Osteocyte (in vitro differentiated cells): Measurements from ENCODE around the gene CCSER2. TPM values are rescaled to one million over a fixed set of nuclear protein-coding genes. Genes with fewer than 3 reads are reported as not detected.

Source experiments
- DNase-seq: peaks from one replicate; pipeline ENCODE4 v3.0.0; 2021; ENCODE audit warnings: mixed read lengths; ENCODE audit not compliant: unreplicated experiment; ENCODE audit errors: extremely low spot score
- H3K27ac Mint-ChIP-seq: one replicate; pipeline ENCODE4 v1.8.0; 2021; ENCODE audit warnings: mild to moderate bottlenecking, mixed read lengths; ENCODE audit not compliant: unreplicated experiment
- H3K27me3 Mint-ChIP-seq: one replicate; pipeline ENCODE4 v1.8.0; 2021; ENCODE audit warnings: mixed read lengths; ENCODE audit not compliant: unreplicated experiment
- H3K36me3 Mint-ChIP-seq: one replicate; pipeline ENCODE4 v1.8.0; 2021; ENCODE audit warnings: mixed read lengths; ENCODE audit not compliant: unreplicated experiment
- H3K4me1 Mint-ChIP-seq: one replicate; pipeline ENCODE4 v1.8.0; 2021; ENCODE audit warnings: mixed read lengths; ENCODE audit not compliant: unreplicated experiment
- H3K4me3 Mint-ChIP-seq: one replicate; pipeline ENCODE4 v1.8.0; 2021; ENCODE audit warnings: mild to moderate bottlenecking, moderate library complexity, mixed read lengths; ENCODE audit not compliant: unreplicated experiment
- H3K9me3 Mint-ChIP-seq: one replicate; pipeline ENCODE4 v1.8.0; 2021; ENCODE audit warnings: mixed read lengths; ENCODE audit not compliant: unreplicated experiment
- total RNA-seq: library from RNA; stranded (reverse); gene quantifications from 2 replicates; pipeline ENCODE4 v1.2.1, GENCODE V29; 2021
- TF ChIP-seq, protein P1 (sequence below): fragments of 200-600 bp; sonication (generic); IDR thresholded peaks from 2 replicates; pipeline ENCODE4 v1.5.0; 2021; ENCODE audit warnings: antibody characterized with exemption, mild to moderate bottlenecking, moderate library complexity

CCSER2 gene
- total RNA-seq, 1 donor from 2014 or later = 70.3 TPM

DNA sequence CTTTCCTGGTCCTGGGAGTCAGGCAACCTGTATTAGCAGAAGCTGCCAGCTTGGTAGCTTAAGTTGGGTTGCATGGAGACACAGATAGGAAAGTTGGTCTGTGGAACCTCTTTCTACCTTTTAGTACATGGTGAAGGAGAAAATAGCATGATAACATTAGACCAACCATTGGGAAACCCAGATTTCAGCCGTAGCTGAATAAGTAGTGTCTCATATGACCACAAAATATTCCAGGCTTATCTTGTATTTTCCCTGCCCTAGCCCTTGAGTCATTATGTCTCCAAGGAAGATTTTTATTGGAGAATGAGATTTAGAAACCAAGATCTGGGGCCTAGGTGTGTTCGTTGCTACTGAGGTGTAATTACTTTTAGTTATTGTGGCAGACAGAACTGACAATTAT is 67.2 kb downstream of the CCSER2 start:
- TF ChIP-seq, protein P1, sequence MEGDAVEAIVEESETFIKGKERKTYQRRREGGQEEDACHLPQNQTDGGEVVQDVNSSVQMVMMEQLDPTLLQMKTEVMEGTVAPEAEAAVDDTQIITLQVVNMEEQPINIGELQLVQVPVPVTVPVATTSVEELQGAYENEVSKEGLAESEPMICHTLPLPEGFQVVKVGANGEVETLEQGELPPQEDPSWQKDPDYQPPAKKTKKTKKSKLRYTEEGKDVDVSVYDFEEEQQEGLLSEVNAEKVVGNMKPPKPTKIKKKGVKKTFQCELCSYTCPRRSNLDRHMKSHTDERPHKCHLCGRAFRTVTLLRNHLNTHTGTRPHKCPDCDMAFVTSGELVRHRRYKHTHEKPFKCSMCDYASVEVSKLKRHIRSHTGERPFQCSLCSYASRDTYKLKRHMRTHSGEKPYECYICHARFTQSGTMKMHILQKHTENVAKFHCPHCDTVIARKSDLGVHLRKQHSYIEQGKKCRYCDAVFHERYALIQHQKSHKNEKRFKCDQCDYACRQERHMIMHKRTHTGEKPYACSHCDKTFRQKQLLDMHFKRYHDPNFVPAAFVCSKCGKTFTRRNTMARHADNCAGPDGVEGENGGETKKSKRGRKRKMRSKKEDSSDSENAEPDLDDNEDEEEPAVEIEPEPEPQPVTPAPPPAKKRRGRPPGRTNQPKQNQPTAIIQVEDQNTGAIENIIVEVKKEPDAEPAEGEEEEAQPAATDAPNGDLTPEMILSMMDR = no peak
- no peak for DNase-seq
- H3K27ac Mint-ChIP-seq = no peak overlapping the region

DNA sequence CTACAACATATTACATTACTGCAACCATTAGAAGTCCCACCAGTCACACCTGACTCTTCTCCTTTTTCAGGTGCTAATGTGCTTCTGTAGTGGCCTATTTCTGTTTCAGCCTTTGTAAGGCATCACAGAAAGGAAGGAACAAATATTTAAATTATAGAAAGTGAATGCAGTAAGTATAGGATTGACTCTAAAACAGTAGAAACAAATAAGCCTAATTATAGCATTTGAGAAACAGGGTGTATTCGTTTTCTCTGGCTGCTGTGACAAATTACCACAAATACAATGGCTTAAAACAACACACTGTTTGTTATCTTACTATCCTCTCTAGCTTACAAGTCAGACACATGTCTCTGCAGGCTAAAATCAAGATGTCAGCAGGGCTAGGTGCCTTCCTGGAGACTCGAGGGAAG is 69.4 kb downstream of the CCSER2 start:
- Mint-ChIP-seq H3K36me3 (peaks cover 15% of the 10 kb centered on the region), H3K4me1 (peaks cover 16% of the 10 kb centered on the region), H3K27me3 (no peaks in the 10 kb centered on the region), H3K27ac (no peak overlapping the region), H3K4me3 (no peak overlapping the region), H3K9me3 (peaks cover 19% of the 10 kb centered on the region)
- DNase-seq = no peak
- TF ChIP-seq, protein P1 = no peak

More for the DNA sequence above, 67.2 kb downstream of the CCSER2 start:
- Mint-ChIP-seq H3K36me3 (peaks cover 17% of the 10 kb centered on the region), H3K4me1 (peaks cover 7% of the 10 kb centered on the region), H3K4me3 (no peak overlapping the region), H3K9me3 (peaks cover 19% of the 10 kb centered on the region), H3K27me3 (no peaks in the 10 kb centered on the region)

DNA sequence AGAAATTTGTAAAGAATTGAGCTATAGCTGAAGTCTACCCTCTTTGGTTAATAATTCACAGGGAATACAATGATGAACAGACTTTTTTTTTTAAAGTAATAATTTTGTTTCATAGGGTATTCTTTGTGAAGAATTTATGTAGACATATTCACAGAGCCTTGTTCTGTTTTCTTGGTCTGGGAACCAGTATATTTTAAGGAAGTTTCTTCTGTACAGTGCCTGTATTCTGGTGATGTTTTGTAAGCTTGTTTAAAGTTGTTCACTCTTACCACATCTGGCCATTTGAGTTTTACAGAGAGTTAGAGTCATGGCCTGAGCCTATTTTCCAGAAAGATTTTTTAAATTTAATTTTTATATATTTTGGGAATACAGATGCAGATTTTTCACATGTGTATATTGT is 70.3 kb downstream of the CCSER2 start:
- H3K36me3 Mint-ChIP-seq = peaks cover 15% of the 10 kb centered on the region
- H3K4me3 Mint-ChIP-seq = no peak overlapping the region
- H3K27me3 Mint-ChIP-seq = no peaks in the 10 kb centered on the region
- H3K4me1 Mint-ChIP-seq = peaks cover 16% of the 10 kb centered on the region
- TF ChIP-seq, protein P1 = no peak
- H3K9me3 Mint-ChIP-seq = peaks cover 19% of the 10 kb centered on the region
- DNase-seq = no peak
- no peak overlapping the region for H3K27ac Mint-ChIP-seq

DNA sequence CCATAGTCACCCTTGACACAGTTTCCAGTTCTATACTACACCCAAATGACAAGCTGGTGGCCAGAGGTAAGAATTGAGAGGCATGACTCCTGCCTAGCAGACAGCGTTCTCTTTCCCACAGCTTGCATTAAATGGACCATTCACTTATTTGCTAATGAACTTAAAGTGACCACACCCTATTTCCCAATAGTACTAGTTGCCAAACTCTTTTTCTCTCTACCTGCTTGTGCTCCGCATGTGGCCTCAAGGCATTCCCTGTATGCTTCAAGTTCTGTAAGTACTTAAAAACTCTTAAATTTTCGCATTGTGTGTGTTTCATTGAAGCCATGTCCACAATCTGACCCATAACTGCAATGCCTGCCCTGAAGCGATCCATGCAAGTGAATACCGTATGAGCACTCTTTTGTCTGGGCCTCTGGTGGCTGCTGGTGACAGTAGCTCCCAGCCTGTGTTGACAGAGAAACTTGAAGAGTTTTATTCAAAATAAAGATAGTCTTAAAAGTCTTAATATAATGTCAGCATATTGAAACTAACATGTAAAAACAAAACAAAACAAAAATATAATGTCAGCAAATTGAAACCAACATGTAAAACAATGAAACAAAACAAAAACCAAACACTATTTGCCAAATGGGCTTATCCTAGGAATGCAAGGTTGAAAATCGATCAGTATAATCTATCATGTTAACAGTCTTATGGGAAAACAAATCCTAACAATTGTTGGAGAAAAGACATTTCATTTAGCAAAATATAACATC is 73.6 kb downstream of the CCSER2 start:
- no peak overlapping the region for H3K4me3 Mint-ChIP-seq
- no peaks in the 10 kb centered on the region for H3K27me3 Mint-ChIP-seq
- H3K4me1 Mint-ChIP-seq = peaks cover 18% of the 10 kb centered on the region
- TF ChIP-seq, protein P1 = no peak
- peaks cover 15% of the 10 kb centered on the region for H3K36me3 Mint-ChIP-seq
- no peak for DNase-seq
- H3K27ac Mint-ChIP-seq = no peak overlapping the region
- H3K9me3 Mint-ChIP-seq = peaks cover 12% of the 10 kb centered on the region

DNA sequence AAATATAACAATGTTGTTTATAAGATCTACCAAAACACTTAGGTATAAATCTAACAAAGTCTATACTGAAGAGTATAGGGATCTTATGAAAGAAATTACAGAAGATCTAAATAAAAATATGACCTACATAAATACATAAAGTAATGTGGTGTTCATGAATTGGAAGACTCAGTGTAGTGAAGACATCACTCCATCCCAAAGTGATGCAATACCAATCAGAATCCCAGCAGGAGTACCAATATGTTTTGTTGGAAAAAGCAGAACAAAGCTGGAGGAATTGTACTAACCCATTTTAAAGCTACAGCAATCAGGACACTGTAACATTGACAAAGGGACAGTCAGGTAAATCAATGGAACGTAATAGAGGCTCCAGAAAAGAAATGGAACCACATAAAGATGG is 76.4 kb downstream of the CCSER2 start:
- no peaks in the 10 kb centered on the region for H3K27me3 Mint-ChIP-seq
- no peak for DNase-seq
- H3K27ac Mint-ChIP-seq = no peak overlapping the region
- H3K9me3 Mint-ChIP-seq = peaks cover 5% of the 10 kb centered on the region
- peaks cover 18% of the 10 kb centered on the region for H3K36me3 Mint-ChIP-seq
- H3K4me3 Mint-ChIP-seq = no peak overlapping the region
- H3K4me1 Mint-ChIP-seq = peaks cover 15% of the 10 kb centered on the region
- TF ChIP-seq, protein P1 = no peak
